ENCODE results near the gene RLN3.
"Not testable (repeated sequence)": the region's sequence is repeated elsewhere in the genome, so short reads cannot be mapped to it uniquely, and the experiment has no call there.

Gene RLN3

DNA sequence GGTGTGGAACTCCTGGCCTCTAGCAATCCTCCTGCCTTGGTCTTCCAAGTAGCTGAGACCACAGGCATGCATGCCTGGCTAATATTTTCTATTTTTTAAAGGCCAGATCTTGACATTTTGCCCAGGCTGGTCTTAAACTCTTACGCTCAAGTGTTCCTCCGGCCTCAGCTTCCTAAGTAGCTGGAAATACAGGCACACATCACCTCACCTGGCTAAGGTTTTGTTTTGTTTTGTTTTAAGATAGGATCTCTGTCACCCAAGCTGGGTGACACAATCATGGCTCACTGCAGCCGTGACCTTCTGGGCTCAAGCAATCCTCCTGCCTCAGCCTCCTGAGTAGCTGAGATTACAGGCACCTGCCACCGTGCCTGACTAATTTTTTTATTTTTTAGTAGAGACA, 5.5 kb upstream of the RLN3 start:
- Mint-ChIP-seq H3K27me3 (ENCODE audit: low read depth) (no peaks in the 10 kb centered on the region), H3K4me1 (peaks cover 5% of the 10 kb centered on the region), H3K36me3 (ENCODE audit: low read depth) (no peaks in the 10 kb centered on the region), H3K4me3 (no peak overlapping the region), H3K27ac (no peak overlapping the region), H3K9me3 (no peaks in the 10 kb centered on the region)
- TF ChIP-seq, protein P1, sequence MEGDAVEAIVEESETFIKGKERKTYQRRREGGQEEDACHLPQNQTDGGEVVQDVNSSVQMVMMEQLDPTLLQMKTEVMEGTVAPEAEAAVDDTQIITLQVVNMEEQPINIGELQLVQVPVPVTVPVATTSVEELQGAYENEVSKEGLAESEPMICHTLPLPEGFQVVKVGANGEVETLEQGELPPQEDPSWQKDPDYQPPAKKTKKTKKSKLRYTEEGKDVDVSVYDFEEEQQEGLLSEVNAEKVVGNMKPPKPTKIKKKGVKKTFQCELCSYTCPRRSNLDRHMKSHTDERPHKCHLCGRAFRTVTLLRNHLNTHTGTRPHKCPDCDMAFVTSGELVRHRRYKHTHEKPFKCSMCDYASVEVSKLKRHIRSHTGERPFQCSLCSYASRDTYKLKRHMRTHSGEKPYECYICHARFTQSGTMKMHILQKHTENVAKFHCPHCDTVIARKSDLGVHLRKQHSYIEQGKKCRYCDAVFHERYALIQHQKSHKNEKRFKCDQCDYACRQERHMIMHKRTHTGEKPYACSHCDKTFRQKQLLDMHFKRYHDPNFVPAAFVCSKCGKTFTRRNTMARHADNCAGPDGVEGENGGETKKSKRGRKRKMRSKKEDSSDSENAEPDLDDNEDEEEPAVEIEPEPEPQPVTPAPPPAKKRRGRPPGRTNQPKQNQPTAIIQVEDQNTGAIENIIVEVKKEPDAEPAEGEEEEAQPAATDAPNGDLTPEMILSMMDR (IDR thresholded peaks at IDR 0.05; ENCODE audit: unreplicated experiment in 3 of 3) = no peak

DNA sequence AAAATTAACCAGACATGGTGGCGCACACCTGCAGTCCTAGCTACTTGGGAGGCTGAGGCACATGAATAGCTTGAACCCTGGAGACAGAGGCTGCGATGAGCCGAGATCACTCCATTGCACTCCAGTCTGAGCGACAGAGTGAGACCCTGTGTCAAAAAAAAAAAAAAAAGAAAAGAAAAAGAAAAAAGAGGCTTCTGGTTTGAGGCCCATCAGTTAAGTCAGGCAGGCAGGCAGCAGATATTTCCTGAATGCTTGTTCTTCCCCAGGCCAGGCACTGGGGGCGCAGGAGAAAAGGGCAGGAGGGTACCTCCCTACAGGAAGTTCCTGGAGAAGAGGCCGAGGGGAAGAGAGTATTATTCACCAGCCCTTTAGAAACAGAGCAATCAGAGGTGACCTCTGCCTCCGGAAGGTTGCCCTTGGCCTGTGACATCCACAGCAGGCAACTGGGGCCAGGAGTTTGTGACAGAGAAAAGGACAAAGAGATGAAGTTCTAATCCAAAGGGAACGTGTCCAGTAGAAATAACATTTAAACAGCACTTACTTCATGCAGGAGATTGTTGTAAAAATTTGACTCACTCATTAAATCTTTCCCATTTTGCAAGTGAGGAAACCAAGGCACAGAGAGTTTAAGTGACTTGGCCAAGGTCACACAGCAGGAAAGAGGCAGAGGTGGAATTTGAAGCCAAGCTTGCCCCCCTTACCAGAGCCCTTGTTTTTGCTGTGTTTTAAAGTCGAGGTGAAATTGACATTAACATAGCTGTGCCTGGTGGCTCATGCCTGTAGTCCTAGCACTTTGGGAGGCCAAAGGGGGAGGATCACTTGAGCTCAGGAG, 4.3 kb upstream of the RLN3 start:
- Mint-ChIP-seq H3K4me3 (no peak overlapping the region), H3K27ac (peak overlapping the region; percentile 72 to 87 (median 83))

DNA sequence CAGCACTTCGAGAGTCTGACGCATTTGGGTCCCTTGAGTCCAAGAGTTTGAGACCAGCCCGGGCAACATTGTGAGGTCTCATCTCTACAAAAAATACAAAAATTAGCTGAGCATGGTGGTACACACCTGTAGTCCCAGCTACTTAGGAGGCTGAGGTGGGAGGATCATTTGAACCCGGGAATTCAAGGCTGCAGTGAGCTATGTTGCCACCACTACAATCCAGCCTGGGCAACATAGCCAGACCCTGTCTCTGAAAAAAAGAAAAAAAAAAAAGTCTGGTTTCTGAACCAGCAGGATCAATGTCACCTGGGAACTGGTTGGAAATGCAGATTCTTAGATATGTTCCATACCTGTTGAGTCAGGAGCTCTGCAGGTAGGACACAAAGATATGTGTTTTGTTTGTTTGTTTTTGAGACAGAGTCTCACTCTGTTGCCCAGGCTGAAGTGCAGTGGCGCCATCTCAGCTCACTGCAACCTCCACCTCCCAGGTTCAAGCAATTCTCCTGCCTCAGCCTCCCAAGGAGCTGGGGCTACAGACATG, 1.2 kb upstream of the RLN3 start:
- H3K4me1 Mint-ChIP-seq; H3K36me3 Mint-ChIP-seq (ENCODE audit: low read depth); H3K9me3 Mint-ChIP-seq; H3K27ac Mint-ChIP-seq; H3K4me3 Mint-ChIP-seq: not testable (repeated sequence)
- H3K27me3 Mint-ChIP-seq (ENCODE audit: low read depth) = peaks cover 26% of the 10 kb centered on the region

More for the DNA sequence above, 4.3 kb upstream of the RLN3 start:
- Mint-ChIP-seq H3K27me3 (ENCODE audit: low read depth) (peaks cover 10% of the 10 kb centered on the region), H3K9me3 (no peaks in the 10 kb centered on the region), H3K36me3 (ENCODE audit: low read depth) (no peaks in the 10 kb centered on the region), H3K4me1 (peaks cover 5% of the 10 kb centered on the region)
- TF ChIP-seq, protein P1 (IDR thresholded peaks at IDR 0.05; ENCODE audit: unreplicated experiment in 3 of 3) = peak; percentile 27 to 55 (median 48)

DNA sequence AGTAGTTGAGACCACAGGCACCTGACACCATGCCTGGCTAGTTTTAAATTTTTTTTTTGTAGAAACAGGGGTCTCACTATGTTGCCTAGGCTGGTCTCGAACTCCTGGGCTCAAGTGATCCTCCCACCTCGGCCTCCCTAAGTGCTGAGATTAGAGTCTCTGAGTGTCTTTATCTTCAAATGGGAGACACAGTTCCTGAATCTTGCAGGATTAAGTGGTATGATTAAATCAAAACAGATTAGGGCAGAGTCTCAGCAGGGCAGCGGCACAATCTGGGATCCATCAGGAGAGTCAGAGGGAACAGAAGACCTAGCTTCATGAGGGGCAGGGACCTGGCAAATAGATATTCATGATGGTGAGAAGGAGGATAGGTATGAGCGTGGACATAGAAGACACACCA, 953 bp downstream of the RLN3 start:
- Mint-ChIP-seq H3K27ac (no peak overlapping the region), H3K4me1 (no peaks in the 10 kb centered on the region), H3K27me3 (ENCODE audit: low read depth) (peaks cover 30% of the 10 kb centered on the region), H3K9me3 (no peaks in the 10 kb centered on the region), H3K36me3 (ENCODE audit: low read depth) (no peaks in the 10 kb centered on the region), H3K4me3 (peak overlapping the region in 1 of 3 experiments; percentile 58)
- TF ChIP-seq, protein P1 (IDR thresholded peaks at IDR 0.05; ENCODE audit: unreplicated experiment in 3 of 3) = no peak

DNA sequence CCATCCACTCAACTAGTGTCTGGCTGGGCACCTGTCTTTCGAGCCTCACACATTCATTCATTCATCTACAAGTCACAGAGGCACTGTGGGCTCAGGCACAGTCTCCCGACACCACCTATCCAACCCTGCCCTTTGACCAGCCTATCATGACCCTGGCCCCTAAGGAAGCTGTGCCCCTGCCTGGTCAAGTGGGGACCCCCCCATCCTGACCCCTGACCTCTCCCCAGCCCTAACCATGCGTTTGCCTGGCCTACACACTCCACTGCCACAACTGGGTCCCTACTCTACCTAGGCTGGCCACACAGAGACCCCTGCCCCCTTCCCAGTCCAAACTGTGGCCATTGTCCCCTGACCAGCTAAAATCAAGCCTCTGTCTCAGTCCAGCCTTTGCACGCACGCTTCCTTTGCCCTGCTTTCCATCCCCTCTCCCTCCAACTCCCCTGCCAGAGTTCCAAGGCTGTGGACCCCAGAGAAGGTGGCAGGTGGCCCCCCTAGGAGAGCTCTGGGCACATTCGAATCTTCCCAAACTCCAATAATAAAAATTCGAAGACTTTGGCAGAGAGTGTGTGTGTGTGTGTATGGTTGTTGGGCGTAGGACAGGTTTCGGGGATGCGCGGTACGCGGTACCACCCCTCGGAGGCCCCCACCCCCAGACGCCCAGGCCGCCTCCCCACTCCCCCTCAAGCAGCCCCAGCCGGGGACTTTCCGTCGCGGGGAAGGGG, 3.2 kb downstream of the RLN3 start:
- Mint-ChIP-seq H3K27ac (no peak overlapping the region), H3K27me3 (ENCODE audit: low read depth) (peaks cover 33% of the 10 kb centered on the region), H3K4me1 (no peaks in the 10 kb centered on the region), H3K4me3 (peak overlapping the region; percentile 76 to 85 (median 81)), H3K36me3 (ENCODE audit: low read depth) (no peaks in the 10 kb centered on the region), H3K9me3 (no peaks in the 10 kb centered on the region)
- TF ChIP-seq, protein P1 (IDR thresholded peaks at IDR 0.05; ENCODE audit: unreplicated experiment in 3 of 3) = no peak

DNA sequence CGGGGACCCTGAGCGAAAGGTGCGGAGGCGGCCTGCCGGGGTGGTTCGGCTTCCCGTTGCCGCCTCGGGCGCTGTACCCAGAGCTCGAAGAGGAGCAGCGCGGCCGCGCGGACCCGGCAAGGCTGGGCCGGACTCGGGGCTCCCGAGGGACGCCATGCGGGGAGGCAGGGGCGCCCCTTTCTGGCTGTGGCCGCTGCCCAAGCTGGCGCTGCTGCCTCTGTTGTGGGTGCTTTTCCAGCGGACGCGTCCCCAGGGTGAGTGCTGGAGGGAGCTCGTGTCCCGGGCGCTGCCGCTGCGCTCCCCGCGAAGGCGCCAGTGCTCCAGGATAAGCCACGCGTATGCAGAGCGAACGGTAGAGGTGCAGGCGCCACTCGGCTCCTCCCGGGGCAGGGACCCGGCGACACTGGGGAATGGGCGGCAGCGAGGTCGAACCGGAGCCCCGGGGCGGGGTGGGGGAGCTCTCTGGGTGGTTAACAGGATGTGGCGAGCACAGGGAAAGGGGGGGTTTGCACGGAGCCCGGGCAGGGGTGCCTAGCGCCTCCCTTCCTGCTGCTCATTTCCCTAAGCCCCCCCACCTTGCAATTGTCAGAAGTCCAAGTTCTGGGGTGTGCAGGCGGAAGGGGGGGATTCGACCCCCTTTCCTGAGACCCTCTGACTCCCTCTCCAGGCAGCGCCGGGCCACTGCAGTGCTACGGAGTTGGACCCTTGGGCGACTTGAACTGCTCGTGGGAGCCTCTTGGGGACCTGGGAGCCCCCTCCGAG, 4.0 kb downstream of the RLN3 start, which contains the start of gene IL27RA:
IL27RA (plus strand) TSS at position 44 of the 762 bp plus-strand sequence; CDS start at position 155, 111 bp downstream.
- TF ChIP-seq, protein P1 (IDR thresholded peaks at IDR 0.05; ENCODE audit: unreplicated experiment in 3 of 3) = peak; percentile 68 to 73 (median 70)
- H3K9me3 Mint-ChIP-seq = no peaks in the 10 kb centered on the region
- no peak within 1 kb of the TSS for H3K27ac Mint-ChIP-seq
- H3K27me3 Mint-ChIP-seq (ENCODE audit: low read depth) = peaks cover 36% of the 10 kb centered on the region
- no peaks in the 10 kb centered on the region for H3K4me1 Mint-ChIP-seq
- no peaks in the 10 kb centered on the region for H3K36me3 Mint-ChIP-seq (ENCODE audit: low read depth)
- peak within 1 kb of the TSS; percentile 76 to 85 (median 84) for H3K4me3 Mint-ChIP-seq
